Medulla oblongata (tissue), 1 donor: ENCODE data around the gene FBN2.

Experiments
- DNase-seq: peaks from one replicate; pipeline ENCODE4 v3.0.0-alpha.2; 2015; ENCODE audit errors: extremely low spot score

FBN2 gene

GRCh38 chr5:128538000-128538249, at the start of gene FBN2:
Gene FBN2 (minus strand): TSS chr5:128538245. CDS start chr5:128537603, 642 bp downstream.
- DNase-seq = no peak

GRCh38 chr5:128587275-128587674, 49.2 kb upstream of the FBN2 start:
- no peak for DNase-seq

GRCh38 chr5:128586848-128587247, 48.8 kb upstream of the FBN2 start:
- DNase-seq = no peak

GRCh38 chr5:128579639-128580038, 41.6 kb upstream of the FBN2 start:
- no peak for DNase-seq

- DNase-seq = no peak
These were observed 41.0 kb upstream of the FBN2 start for GRCh38 chr5:128579093-128579492.

- no peak for DNase-seq
These were observed 36.0 kb upstream of the FBN2 start for GRCh38 chr5:128574041-128574440.

GRCh38 chr5:128572930-128573319, 34.9 kb upstream of the FBN2 start:
- no peak for DNase-seq

GRCh38 chr5:128572051-128572929, 34.2 kb upstream of the FBN2 start:
- no peak for DNase-seq

- no peak for DNase-seq
These were observed 28.1 kb upstream of the FBN2 start for GRCh38 chr5:128566178-128566577.

GRCh38 chr5:128559300-128560297, 21.6 kb upstream of the FBN2 start:
- DNase-seq = no peak

GRCh38 chr5:128553747-128554146, 15.7 kb upstream of the FBN2 start:
- no peak for DNase-seq

- DNase-seq = no peak
These were observed 13.4 kb upstream of the FBN2 start for GRCh38 chr5:128551476-128551875.

GRCh38 chr5:128549496-128549895, 11.5 kb upstream of the FBN2 start:
- no peak for DNase-seq

- no peak for DNase-seq
These were observed 8.7 kb upstream of the FBN2 start for GRCh38 chr5:128546658-128547281.

- DNase-seq = no peak
These were observed 3.3 kb upstream of the FBN2 start for GRCh38 chr5:128541385-128541784.

- no peak for DNase-seq
These were observed 989 bp upstream of the FBN2 start for GRCh38 chr5:128539038-128539429.

- DNase-seq = no peak
These were observed 399 bp upstream of the FBN2 start for GRCh38 chr5:128538250-128539037.

GRCh38 chr5:128537221-128537999, 635 bp downstream of the FBN2 start:
- no peak for DNase-seq

- no peak for DNase-seq
These were observed 1.5 kb downstream of the FBN2 start for GRCh38 chr5:128536254-128537220.

GRCh38 chr5:128535251-128535650, 2.8 kb downstream of the FBN2 start:
- DNase-seq = no peak
